ENCODE data around the gene CFAP61.

- TF ChIP-seq CTCF (conservative IDR thresholded peaks at IDR 0.05) (no peak), ZFX (IDR thresholded peaks at IDR 0.05) (no peak)
These were observed 279.5 kb downstream of the CFAP61 start for GRCh38 chr20:20331817-20332216.

All from C4-2B (cell line).